ENCODE results near the gene LTA4H. TPM values are rescaled to one million over a fixed set of nuclear protein-coding genes. Genes with fewer than 3 reads are reported as not detected.

LTA4H gene
- total RNA-seq, 1 donor from 2014 or later, result 83.5 TPM

GRCh38 chr12:95966287-95966870, 69.0 kb downstream of the LTA4H start:
- no peaks in the 10 kb centered on the region for H3K36me3 ChIP-seq (ENCODE audit: control insufficient read depth, insufficient read depth, low read length)
- DNase-seq (ENCODE audit: low read depth), result no peak
- no peak for FAIRE-seq
- TF ChIP-seq, protein P1, sequence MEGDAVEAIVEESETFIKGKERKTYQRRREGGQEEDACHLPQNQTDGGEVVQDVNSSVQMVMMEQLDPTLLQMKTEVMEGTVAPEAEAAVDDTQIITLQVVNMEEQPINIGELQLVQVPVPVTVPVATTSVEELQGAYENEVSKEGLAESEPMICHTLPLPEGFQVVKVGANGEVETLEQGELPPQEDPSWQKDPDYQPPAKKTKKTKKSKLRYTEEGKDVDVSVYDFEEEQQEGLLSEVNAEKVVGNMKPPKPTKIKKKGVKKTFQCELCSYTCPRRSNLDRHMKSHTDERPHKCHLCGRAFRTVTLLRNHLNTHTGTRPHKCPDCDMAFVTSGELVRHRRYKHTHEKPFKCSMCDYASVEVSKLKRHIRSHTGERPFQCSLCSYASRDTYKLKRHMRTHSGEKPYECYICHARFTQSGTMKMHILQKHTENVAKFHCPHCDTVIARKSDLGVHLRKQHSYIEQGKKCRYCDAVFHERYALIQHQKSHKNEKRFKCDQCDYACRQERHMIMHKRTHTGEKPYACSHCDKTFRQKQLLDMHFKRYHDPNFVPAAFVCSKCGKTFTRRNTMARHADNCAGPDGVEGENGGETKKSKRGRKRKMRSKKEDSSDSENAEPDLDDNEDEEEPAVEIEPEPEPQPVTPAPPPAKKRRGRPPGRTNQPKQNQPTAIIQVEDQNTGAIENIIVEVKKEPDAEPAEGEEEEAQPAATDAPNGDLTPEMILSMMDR (IDR thresholded peaks at IDR 0.05; ENCODE audit: insufficient read depth, low read length, severe bottlenecking), result no peak
- H3K4me3 ChIP-seq (ENCODE audit: low read depth, low read length), result no peak overlapping the region
- H3K27me3 ChIP-seq (ENCODE audit: control insufficient read depth, insufficient read depth, low read length), result no peaks in the 10 kb centered on the region

DNA sequence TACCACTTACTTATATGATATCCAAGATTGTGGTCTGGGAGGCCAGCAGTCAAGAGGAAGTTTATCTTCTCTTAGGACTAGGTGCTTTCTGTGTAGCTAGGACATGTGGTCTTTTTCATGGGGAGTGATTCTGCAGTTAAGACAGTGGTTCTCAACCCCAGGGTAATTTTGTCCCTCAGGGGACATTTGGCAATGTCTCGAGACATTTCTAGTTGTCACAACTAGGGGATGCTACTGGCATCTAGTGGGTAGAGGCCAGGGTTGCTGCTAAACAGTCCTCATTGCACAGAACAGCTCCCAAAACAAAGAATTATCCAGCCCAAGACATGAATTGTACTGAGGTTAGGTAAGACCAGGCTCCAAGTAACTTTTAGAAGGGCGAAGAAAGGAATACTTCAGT, 72.3 kb downstream of the LTA4H start:
- FAIRE-seq (no peak), DNase-seq (ENCODE audit: low read depth) (no peak)
- no peaks in the 10 kb centered on the region for H3K36me3 ChIP-seq (ENCODE audit: control insufficient read depth, insufficient read depth, low read length)
- no peaks in the 10 kb centered on the region for H3K27me3 ChIP-seq (ENCODE audit: control insufficient read depth, insufficient read depth, low read length)
- TF ChIP-seq, protein P1 (IDR thresholded peaks at IDR 0.05; ENCODE audit: insufficient read depth, low read length, severe bottlenecking), result no peak
- no peak overlapping the region for H3K4me3 ChIP-seq (ENCODE audit: low read depth, low read length)

DNA sequence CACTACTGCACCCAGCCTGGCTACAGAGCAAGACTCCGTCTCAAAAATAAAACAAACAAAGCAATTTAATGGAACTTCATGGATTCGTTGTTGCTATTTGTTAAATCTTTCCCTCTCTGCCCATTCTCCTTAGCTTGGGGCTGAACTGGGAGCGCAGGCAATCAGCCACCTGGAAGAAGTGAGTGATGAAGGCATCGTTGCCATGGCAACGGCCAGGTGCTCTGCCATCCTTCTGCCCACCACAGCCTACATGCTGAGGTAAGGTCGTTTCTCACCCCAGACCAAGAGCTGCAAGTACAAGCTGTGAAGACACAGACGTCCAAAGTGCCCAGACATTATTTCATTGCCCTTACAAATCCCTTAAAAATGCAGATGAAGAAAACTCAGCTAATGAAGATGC, 73.2 kb downstream of the LTA4H start:
- H3K27me3 ChIP-seq (ENCODE audit: control insufficient read depth, insufficient read depth, low read length), result no peaks in the 10 kb centered on the region
- TF ChIP-seq, protein P1 (IDR thresholded peaks at IDR 0.05; ENCODE audit: insufficient read depth, low read length, severe bottlenecking), result no peak
- no peak for FAIRE-seq

GRCh38 chr12:95960241-95960640, 75.1 kb downstream of the LTA4H start:
- TF ChIP-seq, protein P1 (IDR thresholded peaks at IDR 0.05; ENCODE audit: insufficient read depth, low read length, severe bottlenecking), result no peak
- no peaks in the 10 kb centered on the region for H3K36me3 ChIP-seq (ENCODE audit: control insufficient read depth, insufficient read depth, low read length)
- H3K4me3 ChIP-seq (ENCODE audit: low read depth, low read length), result no peak overlapping the region
- DNase-seq (ENCODE audit: low read depth) (no peak), FAIRE-seq (no peak)
- H3K27me3 ChIP-seq (ENCODE audit: control insufficient read depth, insufficient read depth, low read length), result no peaks in the 10 kb centered on the region

More for the DNA sequence above, 73.2 kb downstream of the LTA4H start:
- H3K36me3 ChIP-seq (ENCODE audit: control insufficient read depth, insufficient read depth, low read length), result no peaks in the 10 kb centered on the region
- no peak for DNase-seq (ENCODE audit: low read depth)
- no peak overlapping the region for H3K4me3 ChIP-seq (ENCODE audit: low read depth, low read length)

- TF ChIP-seq, protein P1 (IDR thresholded peaks at IDR 0.05; ENCODE audit: insufficient read depth, low read length, severe bottlenecking), result no peak
- FAIRE-seq (no peak), DNase-seq (ENCODE audit: low read depth) (no peak)
- H3K4me3 ChIP-seq (ENCODE audit: low read depth, low read length), result no peak overlapping the region
- H3K36me3 ChIP-seq (ENCODE audit: control insufficient read depth, insufficient read depth, low read length), result no peaks in the 10 kb centered on the region
- H3K27me3 ChIP-seq (ENCODE audit: control insufficient read depth, insufficient read depth, low read length), result no peaks in the 10 kb centered on the region
These were observed 76.3 kb downstream of the LTA4H start for GRCh38 chr12:95959107-95959506.

- FAIRE-seq, result no peak
- TF ChIP-seq, protein P1 (IDR thresholded peaks at IDR 0.05; ENCODE audit: insufficient read depth, low read length, severe bottlenecking), result no peak
- Histone ChIP-seq H3K4me3 (ENCODE audit: low read depth, low read length) (no peak overlapping the region), H3K36me3 (ENCODE audit: control insufficient read depth, insufficient read depth, low read length) (no peaks in the 10 kb centered on the region), H3K27me3 (ENCODE audit: control insufficient read depth, insufficient read depth, low read length) (no peaks in the 10 kb centered on the region)
- DNase-seq (ENCODE audit: low read depth), result no peak
These were observed 78.7 kb downstream of the LTA4H start for GRCh38 chr12:95956557-95957145.

Measured in bronchial epithelial cell (primary cell).